Gastrocnemius medialis (tissue), 4 donors: ENCODE data around the gene SPSB2.

Experiments
- CTCF ChIP-seq, 5 experiments: fragments of 450-650 bp in 3 of 5; fragments of 200-600 bp in 2 of 5; sonication (generic) in 2 of 5; IDR thresholded peaks in 4 of 5; conservative IDR thresholded peaks in 1 of 5; 1 replicate in 4 of 5; 2 replicates in 1 of 5; pipeline ENCODE4 v1.5.1; 2016 to 2019; ENCODE audit warnings: antibody characterized with exemption in 5 of 5, mild to moderate bottlenecking in 3 of 5, moderate library complexity in 3 of 5
- POLR2A ChIP-seq, 2 donors: fragments of 450-650 bp; IDR thresholded peaks; one replicate each; pipeline ENCODE4 v1.6.1; 2017; ENCODE audit warnings: antibody characterized with exemption in 2 of 2, mild to moderate bottlenecking in 2 of 2, moderate library complexity in 2 of 2

DNA sequence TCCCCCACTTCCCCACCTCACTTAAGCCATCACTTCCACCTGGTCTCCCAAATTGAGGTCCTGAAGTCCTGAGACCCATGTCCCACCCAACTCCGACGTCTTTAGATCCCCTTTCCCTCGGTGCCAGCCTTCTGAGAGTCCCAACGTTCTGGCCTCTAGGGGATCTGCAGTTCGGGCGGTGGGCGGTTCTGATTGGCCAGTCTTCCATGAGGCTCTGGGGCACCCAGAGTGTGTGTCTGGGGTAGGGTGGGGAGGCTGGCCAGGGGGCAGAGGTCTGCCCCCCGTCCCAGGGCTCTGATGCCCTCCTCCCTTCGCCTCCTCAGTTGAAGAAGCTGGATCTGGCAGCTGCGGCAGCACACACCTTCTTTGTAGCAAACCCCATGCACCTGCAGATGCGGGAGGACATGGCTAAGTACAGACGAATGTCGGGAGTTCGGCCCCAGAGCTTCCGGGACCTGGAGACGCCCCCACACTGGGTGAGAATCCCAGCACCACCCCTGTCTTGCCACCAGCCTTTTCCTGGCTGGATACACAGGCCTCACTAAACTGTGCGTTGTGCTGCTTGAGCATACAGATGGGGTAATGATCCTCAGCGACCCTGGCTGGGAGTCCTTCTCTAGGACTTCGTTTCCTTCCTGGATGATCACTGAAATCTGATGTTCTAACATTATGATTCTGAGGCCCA lies 43.4 kb downstream of the SPSB2 start:
- TF ChIP-seq POLR2A (IDR thresholded peaks at IDR 0.05) = no peak
- no peak for TF ChIP-seq CTCF (IDR thresholded peaks at IDR 0.05 in 4 of 5, conservative IDR thresholded peaks at IDR 0.05 in 1 of 5)
